CD4-positive, alpha-beta T cell treated with Interleukin-15 for 1 hour (primary cell): Measurements from ENCODE around the gene ADAT3.

Source experiments
- DNase-seq: peaks from one replicate; pipeline ENCODE4 v3.0.0-alpha.2; 2020

Gene ADAT3

DNA sequence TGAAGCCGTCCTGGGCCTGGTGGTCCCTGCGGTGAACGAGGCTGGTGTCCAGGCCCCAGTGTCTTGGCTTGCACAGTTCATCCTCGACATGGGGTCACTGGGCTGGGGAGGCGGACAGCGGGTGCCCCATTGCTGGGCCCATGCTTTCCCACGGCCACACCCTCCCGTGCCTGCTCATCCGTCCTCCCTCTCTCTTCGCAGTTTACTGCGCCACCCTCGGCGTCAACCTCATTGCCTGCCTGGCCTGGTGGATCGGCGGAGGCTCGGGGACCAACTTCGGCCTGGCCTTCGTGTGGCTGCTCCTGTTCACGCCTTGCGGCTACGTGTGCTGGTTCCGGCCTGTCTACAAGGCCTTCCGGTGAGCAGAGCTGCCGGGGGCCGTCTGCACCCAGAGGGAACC is 12.7 kb downstream of the ADAT3 start:
- no peak for DNase-seq

DNA sequence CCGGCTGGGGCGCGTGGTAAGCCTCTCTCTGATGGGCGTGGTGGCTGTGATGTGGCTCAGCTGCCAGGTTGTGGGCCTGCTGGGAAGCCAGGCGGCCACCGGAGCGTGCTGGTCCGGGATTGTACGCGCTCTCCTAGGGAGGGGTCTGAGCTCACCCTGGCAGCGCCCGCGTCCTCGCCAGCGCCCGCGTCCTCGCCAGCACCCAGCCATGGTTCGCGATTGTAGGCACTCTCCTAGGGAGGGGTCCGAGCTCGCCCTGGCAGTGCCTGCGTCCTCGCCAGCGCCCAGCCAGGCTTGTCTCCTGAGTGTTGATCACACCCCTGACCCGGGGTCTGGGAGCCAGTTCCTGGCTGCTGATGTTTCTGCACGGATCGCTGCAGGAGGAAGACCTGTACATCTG is 13.8 kb downstream of the ADAT3 start:
- no peak for DNase-seq

- no peak for DNase-seq
These were observed 15.4 kb downstream of the ADAT3 start for GRCh38 chr19:1920644-1921043.

DNA sequence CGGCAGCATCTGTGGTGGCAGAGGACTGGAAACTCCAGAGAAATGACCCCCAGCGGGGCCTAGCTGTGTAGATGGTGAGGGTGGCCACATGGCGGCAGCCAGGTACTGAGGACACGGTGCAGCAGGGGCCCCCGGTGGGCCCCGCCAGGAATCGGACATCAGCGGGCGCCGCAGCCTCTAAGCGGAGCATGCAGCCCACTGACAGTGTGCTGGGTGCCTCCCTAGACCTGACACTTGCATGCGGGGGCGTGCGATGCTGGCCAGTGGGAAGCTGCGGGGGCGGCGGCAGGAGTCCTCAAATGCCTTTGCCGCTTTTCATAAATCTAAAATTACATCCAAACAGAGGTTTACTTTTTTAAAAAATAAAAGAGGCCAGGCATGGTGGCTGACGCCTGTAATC is 16.1 kb downstream of the ADAT3 start:
- DNase-seq, result no peak

GRCh38 chr19:1921825-1922224 is 16.6 kb downstream of the ADAT3 start:
- no peak for DNase-seq

- DNase-seq, result no peak
These were observed 17.6 kb downstream of the ADAT3 start for GRCh38 chr19:1922803-1923202.

DNA sequence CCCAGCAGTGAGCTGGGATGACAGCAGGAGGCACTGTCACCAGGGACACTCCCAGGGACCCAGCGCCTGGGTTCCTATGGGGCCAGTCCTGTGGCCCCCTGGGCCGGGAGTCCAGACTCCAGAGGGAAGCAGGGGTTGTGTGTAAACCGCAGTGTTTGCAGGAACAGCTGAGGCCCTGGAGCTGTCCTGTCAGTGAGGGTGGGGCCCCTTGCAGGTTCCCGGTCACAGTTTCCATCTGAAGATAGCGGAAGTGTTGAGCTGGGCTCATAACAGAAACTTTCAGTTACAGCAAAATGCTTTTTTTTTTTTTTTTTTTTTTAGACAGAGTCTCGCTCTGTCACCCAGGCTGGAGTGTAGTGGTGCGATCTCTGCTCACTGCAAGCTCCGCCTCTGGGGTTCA is 18.1 kb downstream of the ADAT3 start:
- peak; percentile 55 for DNase-seq

GRCh38 chr19:1924320-1924961 is 19.2 kb downstream of the ADAT3 start:
- no peak for DNase-seq

- no peak for DNase-seq
These were observed 20.3 kb downstream of the ADAT3 start for GRCh38 chr19:1925544-1925943.

DNA sequence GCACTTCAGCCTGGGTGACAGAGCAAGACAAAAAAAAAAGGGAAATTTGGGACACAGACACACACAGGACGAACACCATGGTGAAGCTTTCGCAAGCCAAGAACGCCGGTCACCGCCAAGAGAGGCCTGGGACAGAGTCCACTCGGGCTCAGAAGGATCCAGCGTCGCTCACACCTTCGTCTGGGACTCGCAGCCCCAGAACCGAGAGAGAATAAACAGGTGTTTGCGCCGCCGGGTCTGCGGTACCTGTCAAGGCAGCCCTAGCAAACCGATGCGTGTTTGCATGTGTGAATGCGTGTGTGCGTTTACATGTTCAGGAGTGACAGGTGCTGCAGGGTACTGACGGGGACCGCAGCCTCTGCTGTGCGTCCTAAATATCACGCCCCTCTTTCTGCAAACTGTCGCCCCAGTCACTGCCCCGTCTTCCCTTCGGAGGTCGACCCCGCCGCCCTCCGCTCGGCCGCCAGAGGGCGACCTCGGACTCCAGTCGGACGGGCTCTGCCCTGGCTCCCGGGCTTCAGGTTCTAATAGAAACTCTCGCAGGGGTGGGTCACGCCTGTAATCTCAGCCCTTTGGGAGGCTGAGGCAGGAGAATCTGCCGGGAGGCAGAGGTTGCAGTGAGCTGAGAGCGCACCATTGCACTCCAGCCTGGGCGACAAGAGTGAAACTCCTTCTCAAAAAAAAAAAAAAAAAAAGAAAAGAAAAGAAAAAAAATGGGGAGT is 24.0 kb downstream of the ADAT3 start:
- DNase-seq, result peak; percentile 82

GRCh38 chr19:1931445-1931844 is 26.2 kb downstream of the ADAT3 start:
- DNase-seq, result no peak

- DNase-seq, result no peak
These were observed 27.2 kb downstream of the ADAT3 start for GRCh38 chr19:1932395-1932794.

GRCh38 chr19:1933244-1933643 is 28.0 kb downstream of the ADAT3 start:
- peak; percentile 58 for DNase-seq

- no peak for DNase-seq
These were observed 28.7 kb downstream of the ADAT3 start for GRCh38 chr19:1933942-1934341.

DNA sequence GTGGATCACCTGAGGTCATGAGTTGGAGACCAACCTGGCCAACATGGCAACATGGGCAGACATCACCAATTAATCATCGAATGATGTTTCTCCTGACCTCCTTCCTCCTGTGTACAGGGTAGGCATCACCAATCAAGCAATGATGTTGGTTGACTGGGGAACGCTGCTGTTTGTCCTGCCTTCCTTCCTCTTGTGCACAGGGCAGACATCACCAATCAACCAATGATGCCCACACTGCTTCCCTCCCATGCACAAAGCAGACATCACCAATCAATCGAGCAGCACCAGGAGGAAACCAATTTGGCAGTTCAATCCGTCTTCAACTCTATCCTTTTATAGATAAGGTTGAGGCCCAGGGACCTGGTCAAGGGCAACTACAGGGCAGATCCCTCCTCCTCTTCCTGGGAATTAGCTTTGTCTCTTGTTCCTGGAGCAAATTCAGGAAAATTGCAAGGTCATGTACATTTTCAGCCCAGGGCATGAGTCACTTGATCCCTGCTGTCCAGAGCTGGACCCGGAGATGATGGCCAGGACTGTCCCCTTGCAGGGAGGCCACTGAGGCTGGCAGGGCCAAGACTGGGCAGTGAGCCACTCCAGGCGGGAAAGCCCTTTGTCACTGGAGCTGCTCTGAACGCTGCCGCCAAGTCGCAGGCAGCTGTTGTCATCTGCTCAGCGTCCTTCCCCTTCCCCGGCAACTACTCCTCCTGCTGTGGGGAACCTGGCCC is 30.4 kb downstream of the ADAT3 start:
- DNase-seq, result peak; percentile 57

GRCh38 chr19:1936430-1936829 is 31.2 kb downstream of the ADAT3 start:
- no peak for DNase-seq

DNA sequence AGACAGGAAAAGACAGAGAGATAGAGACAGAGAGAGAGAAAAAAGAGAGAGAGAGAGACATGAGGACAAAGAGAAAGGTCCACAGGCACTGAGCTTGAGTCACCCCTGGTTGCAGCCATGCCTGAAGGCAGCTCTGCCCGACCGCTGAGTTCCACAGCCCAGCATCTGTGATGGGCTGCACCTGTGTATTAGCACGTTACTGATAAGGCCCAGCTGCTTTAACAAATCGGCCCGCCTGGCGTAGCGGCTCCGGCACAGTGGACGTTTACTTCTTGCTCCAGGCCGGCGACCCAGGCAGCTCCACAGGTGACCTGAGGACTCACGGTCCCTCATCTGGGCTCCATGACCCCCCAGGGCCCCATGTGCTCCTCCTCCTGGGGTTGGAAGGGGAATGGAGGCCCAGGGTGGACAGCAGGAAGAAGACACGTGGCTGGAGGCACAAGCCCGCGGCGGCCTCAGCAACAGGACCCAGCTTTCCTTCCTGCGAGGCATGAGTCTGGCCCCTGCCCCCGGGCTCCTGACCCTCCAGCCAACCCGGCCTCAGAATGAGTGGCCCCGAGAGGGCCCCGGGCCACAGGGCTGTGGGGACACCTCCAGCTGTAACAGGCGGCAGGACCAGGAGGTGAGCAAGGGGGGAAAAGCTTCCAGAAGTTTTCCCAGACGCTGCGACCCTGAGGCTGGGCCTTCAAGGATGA is 31.9 kb downstream of the ADAT3 start:
- DNase-seq, result no peak

- DNase-seq, result no peak
These were observed 32.9 kb downstream of the ADAT3 start for GRCh38 chr19:1938071-1938470.

DNA sequence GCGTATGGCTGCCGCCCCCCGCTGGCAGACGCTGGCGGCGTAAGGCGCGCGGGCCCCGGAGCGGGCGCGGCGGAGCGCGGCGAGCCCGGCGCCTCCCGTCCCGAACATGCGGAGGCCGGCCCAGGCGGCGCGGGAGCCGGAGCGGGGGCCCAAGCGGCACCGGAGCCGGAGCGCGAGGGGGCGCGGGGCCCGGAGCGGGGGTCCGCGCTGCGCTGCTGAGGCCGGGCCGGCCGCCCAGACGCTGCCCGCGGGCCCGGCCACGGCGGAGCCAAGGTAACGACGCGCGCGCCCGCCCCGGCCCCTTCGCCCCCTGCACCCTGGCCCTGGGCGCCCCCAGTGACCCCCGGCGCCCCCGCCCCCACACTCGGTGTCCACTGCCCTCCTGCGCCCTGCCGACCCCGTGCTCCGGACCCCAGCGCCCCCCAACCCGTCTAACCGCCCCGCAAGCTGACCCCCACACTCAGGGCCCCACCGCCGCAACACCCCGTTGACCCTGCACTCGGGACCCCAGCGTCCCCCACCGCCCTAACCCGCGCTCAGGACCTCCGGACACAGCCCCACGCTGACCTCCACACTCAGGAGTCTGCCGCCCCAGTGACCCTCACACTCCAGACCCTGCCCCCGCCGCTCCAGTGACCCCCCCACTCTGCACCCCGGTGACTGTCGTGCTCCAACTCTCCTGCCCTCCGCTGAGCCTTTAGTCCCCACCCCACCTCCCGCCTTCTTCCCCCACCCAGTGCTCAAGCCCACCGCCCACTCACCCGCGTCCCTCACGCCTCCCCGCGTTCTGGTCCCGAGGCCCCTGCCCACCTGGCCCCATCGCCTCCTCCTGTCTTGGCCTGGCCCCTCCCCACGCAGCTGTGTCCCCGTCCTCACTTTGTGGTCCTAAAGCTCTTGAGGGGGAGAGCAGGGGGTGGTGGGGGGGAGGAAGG is 36.2 kb downstream of the ADAT3 start, which contains the start of gene CSNK1G2:
Gene CSNK1G2 (plus strand): TSS at position 27 of the 932 bp plus-strand sequence. CDS start 28,601 bp downstream, outside the sequence.
- no peak for DNase-seq

GRCh38 chr19:1942078-1942933 is 37.1 kb downstream of the ADAT3 start:
- DNase-seq, result peak; percentile 89

- no peak for DNase-seq
These were observed 37.8 kb downstream of the ADAT3 start for GRCh38 chr19:1942934-1943555.
